K562 (cell line): Measurements from ENCODE around the gene PEX5. TPM values are rescaled to one million over a fixed set of nuclear protein-coding genes. Genes with fewer than 3 reads are reported as not detected.

Experiments
- ATAC-seq: fragments of 200-7000 bp; cut with Tn5 transposase; 3 replicates; pipeline ENCODE4 v1.9.1; 2020; ENCODE audit warnings: moderate library complexity
- BruUV-seq: library from RNA; stranded (reverse); fragments of 400-500 nt; replicated peaks from 2 replicates; lab custom pipeline; 2021; lab: Mats Ljungman, UMichigan
- CTCF ChIA-PET: fragments of 300-600 bp; formaldehyde crosslinking; extraction: SDS; loops from one replicate; lab custom pipeline; 2021; ENCODE audit warnings: low intra/inter-chr PET ratio; lab: Yijun Ruan, JAX
- POLR2A ChIA-PET: fragments of 300-600, 350-650 bp; sonication (Branson Sonifier 250); formaldehyde crosslinking; extraction: SDS; loops from one replicate; lab custom pipeline; 2021; ENCODE audit warnings: antibody characterized with exemption, inconsistent platforms; lab: Yijun Ruan, JAX
- DNase-seq, 4 experiments: peaks; one replicate each; pipeline versions ENCODE4 v3.0.0 to v3.0.0-alpha.2; 2011 to 2018; ENCODE audit warnings: low spot score in 3 of 4, mixed read lengths in 3 of 4; ENCODE audit errors: extremely low read depth in 1 of 4
- FAIRE-seq: peaks from 2 replicates; lab custom pipeline; 2011; peaks lifted over from hg19 to GRCh38; lab: Jason Lieb, UNC
- H2AFZ ChIP-seq: 2 replicates; pipeline ENCODE4 v1.6.0; 2011; ENCODE audit warnings: low read depth, low read length, control low read depth, inconsistent platforms
- H3K27ac ChIP-seq: fragments of 200-600 bp; 3 replicates; pipeline ENCODE4 v1.8.0; 2011; ENCODE audit warnings: low read depth, mild to moderate bottlenecking, control low read depth, inconsistent platforms, low read length, moderate library complexity, mixed read lengths; ENCODE audit errors: extremely low read depth
- H3K27me3 ChIP-seq, 2 experiments: fragments of 300-600 bp in 1 of 2; 2 replicates in 1 of 2; 3 replicates in 1 of 2; pipeline versions ENCODE4 v1.6.0 to v1.8.0; 2011; ENCODE audit warnings: inconsistent platforms in 2 of 2, low read length in 2 of 2, mild to moderate bottlenecking in 1 of 2, mixed read lengths in 1 of 2, moderate library complexity in 1 of 2; ENCODE audit not compliant: control insufficient read depth in 2 of 2, insufficient read depth in 2 of 2
- H3K36me3 ChIP-seq: fragments of 300-600 bp; 3 replicates; pipeline ENCODE4 v1.8.0; 2011; ENCODE audit warnings: mild to moderate bottlenecking, low read length, inconsistent platforms; ENCODE audit not compliant: control insufficient read depth, insufficient read depth
- H3K4me1 ChIP-seq, 2 experiments: fragments of 200-600 bp in 1 of 2; replicated peaks in 1 of 2; 2 replicates in 1 of 2; 3 replicates in 1 of 2; pipeline versions ENCODE4 v1.5.1 to v1.8.0; 2011; ENCODE audit warnings: inconsistent platforms in 2 of 2, low read length in 2 of 2, mild to moderate bottlenecking in 1 of 2, mixed read lengths in 1 of 2, moderate library complexity in 1 of 2; ENCODE audit not compliant: control insufficient read depth in 2 of 2, insufficient read depth in 2 of 2
- H3K4me2 ChIP-seq: 2 replicates; pipeline ENCODE4 v1.6.1; 2011; ENCODE audit warnings: low read length, control low read depth, inconsistent platforms, mixed read lengths; ENCODE audit not compliant: insufficient read depth
- H3K4me3 ChIP-seq: fragments of 200-600 bp; sonication (generic), shearing (Covaris generic); 2 replicates; pipeline ENCODE4 v1.5.1; 2016; ENCODE audit warnings: control low read depth, inconsistent platforms
- H3K79me2 ChIP-seq: fragments of 200-600 bp; 3 replicates; pipeline ENCODE4 v1.8.0; 2011; ENCODE audit warnings: low read length, inconsistent platforms; ENCODE audit not compliant: control insufficient read depth, insufficient read depth
- H3K9ac ChIP-seq, 2 experiments: 2 replicates each; pipeline versions ENCODE4 v1.6.0 to v1.6.1; 2011; ENCODE audit warnings: low read depth in 2 of 2, low read length in 2 of 2, control low read depth in 1 of 2, inconsistent platforms in 1 of 2, mild to moderate bottlenecking in 1 of 2, mixed read lengths in 1 of 2; ENCODE audit not compliant: insufficient read depth in 1 of 2
- H3K9me1 ChIP-seq: one replicate; pipeline ENCODE4 v1.6.0; 2011; ENCODE audit warnings: inconsistent platforms, mild to moderate bottlenecking, low read length, moderate library complexity; ENCODE audit not compliant: control insufficient read depth, insufficient read depth
- H3K9me3 ChIP-seq: replicated peaks from 2 replicates; pipeline ENCODE4 v1.5.1; 2011; ENCODE audit warnings: low read depth, low read length, inconsistent platforms; ENCODE audit not compliant: control insufficient read depth, insufficient read depth
- H4K20me1 ChIP-seq: replicated peaks from 2 replicates; pipeline ENCODE4 v1.6.1; 2011; ENCODE audit warnings: low read length, inconsistent platforms, mixed read lengths; ENCODE audit not compliant: control insufficient read depth, insufficient read depth
- ARID1B ChIP-seq: fragments of 450-650 bp; IDR thresholded peaks from 2 replicates; pipeline ENCODE4 v1.6.1; 2016; ENCODE audit warnings: antibody characterized with exemption, mild to moderate bottlenecking, inconsistent platforms
- DMBX1 ChIP-seq: fragments of 250-450 bp; sonication (Bioruptor Pico); IDR thresholded peaks from 2 replicates; pipeline ENCODE4 v1.8.0; 2022; ENCODE audit warnings: inconsistent platforms, mild to moderate bottlenecking, moderate library complexity, borderline replicate concordance
- ELF4 ChIP-seq: fragments of 450-650 bp; formaldehyde crosslinking; IDR thresholded peaks from 2 replicates; pipeline ENCODE4 v1.4.0; 2022; ENCODE audit warnings: missing genetic modification characterization
- NR2C2 ChIP-seq, 2 experiments: fragments of 200-800 bp in 1 of 2; sonication (Bioruptor generic) in 1 of 2; sonication (generic) in 1 of 2; formaldehyde crosslinking in 1 of 2; IDR thresholded peaks; 2 replicates each; pipeline versions ENCODE4 v1.6.1 to v1.8.0; 2016 to 2022; ENCODE audit warnings: mild to moderate bottlenecking in 1 of 2, missing compliant biosample characterization in 1 of 2, missing genetic modification characterization in 1 of 2, missing genetic modification reagents in 1 of 2
- NRF1 ChIP-seq, 2 experiments: fragments of 450-650 bp; IDR thresholded peaks in 1 of 2; conservative IDR thresholded peaks in 1 of 2; 2 replicates each; pipeline ENCODE4 v1.6.1; 2014; ENCODE audit warnings: mild to moderate bottlenecking in 2 of 2
- PYGO2 ChIP-seq: fragments of 450-650 bp; IDR thresholded peaks from 2 replicates; pipeline ENCODE4 v1.6.1; 2016; ENCODE audit warnings: mild to moderate bottlenecking, missing genetic modification characterization, moderate library complexity, missing compliant biosample characterization
- RNF2 ChIP-seq: sonication (generic); IDR thresholded peaks from 2 replicates; pipeline ENCODE4 v1.6.1; 2016
- RUNX1 ChIP-seq: sonication (generic); IDR thresholded peaks from 2 replicates; pipeline ENCODE4 v1.6.1; 2016; ENCODE audit warnings: antibody characterized with exemption, low read depth
- SETDB1 ChIP-seq: IDR thresholded peaks from one replicate; pipeline ENCODE4 v1.6.1; 2012; ENCODE audit warnings: low read length, control low read depth, inconsistent platforms
- SMC3 ChIP-seq: conservative IDR thresholded peaks from 2 replicates; pipeline ENCODE4 v1.6.1; 2011; ENCODE audit warnings: low read depth, low read length, improper control_type of control experiment; ENCODE audit not compliant: insufficient read depth
- SRF ChIP-seq, 2 experiments: fragments of 250-450, 450-650 bp in 1 of 2; sonication (Bioruptor Pico) in 1 of 2; sonication (generic) in 1 of 2; formaldehyde crosslinking; IDR thresholded peaks; 2 replicates each; pipeline versions ENCODE4 v1.5.0 to v1.5.1; 2020 to 2022; ENCODE audit warnings: mild to moderate bottlenecking in 1 of 2, missing genetic modification reagents in 1 of 2
- ZBTB8A ChIP-seq: fragments of 450-650 bp; IDR thresholded peaks from 2 replicates; pipeline ENCODE4 v1.6.1; 2018; ENCODE audit warnings: mild to moderate bottlenecking, moderate library complexity; ENCODE audit not compliant: partially characterized antibody
- ZNF23 ChIP-seq: fragments of 250-450 bp; sonication (Bioruptor Pico); IDR thresholded peaks from 2 replicates; pipeline ENCODE4 v1.4.0; 2020; ENCODE audit warnings: mild to moderate bottlenecking
- ZNF41 ChIP-seq: fragments of 250-450 bp; sonication (Bioruptor Pico); conservative IDR thresholded peaks from 2 replicates; pipeline ENCODE4 v1.4.0; 2020; ENCODE audit warnings: mild to moderate bottlenecking
- ZNF431 ChIP-seq: sonication (generic); formaldehyde crosslinking; IDR thresholded peaks from 2 replicates; pipeline ENCODE4 v1.8.0; 2022; ENCODE audit warnings: mild to moderate bottlenecking, missing genetic modification reagents
- WGBS: fragments of 100-300 bp; shearing (Covaris generic); methylation state at CpG from one replicate; pipeline ENCODE4 v1.1.6; 2016; ENCODE audit warnings: low coverage, mixed read lengths; ENCODE audit not compliant: insufficient coverage; ENCODE audit errors: missing lambda C conversion rate; 5-methylcytosine and 5-hydroxymethylcytosine counted together
- in situ Hi-C: fragments of 300-500 bp; cut with MboI; formaldehyde crosslinking; loops from 4 replicates; pipeline ENCODE4 v1.15.0; 2018; ENCODE audit warnings: inconsistent platforms, mixed read lengths
- intact Hi-C: fragments of 100-400 bp; cut with micrococcal nuclease; formaldehyde crosslinking; loops from 2 replicates; pipeline ENCODE4 v1.14.2; 2022
- polyA plus RNA-seq, 8 experiments: library from polyadenylated mRNA; depleted of rRNA in 4 of 8; stranded (reverse) in 5 of 8; unstranded in 3 of 8; fragments of >200 nt; fragmentation: Nextera tagmentation in 2 of 8; fragmentation: Illumina TruSeq in 1 of 8; extraction: Ambion mirVana in 2 of 8; extraction: Trizol in 1 of 8; gene quantifications; 2 replicates each; pipeline versions ENCODE4 v1.2.1 to v1.2.3, GENCODE V29; 2011 to 2014; ENCODE audit warnings: inconsistent platforms in 1 of 8, missing spikeins in 1 of 8
- total RNA-seq, 7 experiments: library from RNA; depleted of rRNA in 6 of 7; stranded (reverse); fragments of >200 nt in 6 of 7; fragmentation: Illumina TruSeq in 2 of 7; extraction: Trizol in 2 of 7; gene quantifications; 2 replicates each; pipeline versions ENCODE4 v1.2.1 to v1.2.3, GENCODE V29; 2011 to 2021; ENCODE audit warnings: low replicate concordance in 1 of 7

Gene PEX5
- total and polyA plus RNA-seq, 9 of the 15 experiments (the other 6 are each of a cell fraction or from before 2014, with no cell fraction given): 1.4 to 26.1 (median 14.0) TPM

- TF ChIP-seq PYGO2 (tag): no peak
- TF ChIP-seq SRF (CRISPR knock-in tag; IDR thresholded peaks at IDR 0.05): no peak
- no peak for TF ChIP-seq ZNF431 (CRISPR knock-in tag)
Observed at GRCh38 chr12:7169951-7170350, 19.5 kb upstream of the PEX5 start (continued).

GRCh38 chr12:7171854-7172253 lies 17.6 kb upstream of the PEX5 start:
- Histone ChIP-seq H3K36me3 (no peaks in the 10 kb centered on the region), H3K9ac (no peak overlapping the region), H3K27me3 (no peaks in the 10 kb centered on the region; a peak in 1 of 5 replicates), H3K4me3 (no peak overlapping the region)
- intact Hi-C loops: no loop called here
- TF ChIP-seq RUNX1 (no peak), ZBTB8A (no peak)
- TF ChIP-seq, all 486 proteins: peak for 0
- Histone ChIP-seq H4K20me1 (no peaks in the 10 kb centered on the region), H3K79me2 (no peaks in the 10 kb centered on the region), H3K27ac (no peak overlapping the region), H3K4me1 (no peaks in the 10 kb centered on the region), H2AFZ (no peak overlapping the region), H3K9me1 (no peaks in the 10 kb centered on the region), H3K9me3 (no peaks in the 10 kb centered on the region; the same call in 1 of the 2 replicates), H3K4me2 (no peak overlapping the region)
- in situ Hi-C loops: no loop called here
- ATAC-seq: no peak
- WGBS: 0% methylated on average over 1 of the region's 1 CpG
- BruUV-seq: no TSS peak
- DNase-seq: no peak
- no peak for FAIRE-seq
- ChIA-PET CTCF (no interaction called here), POLR2A (no interaction called here)

- no peak for DNase-seq
- Histone ChIP-seq H3K36me3 (no peaks in the 10 kb centered on the region), H4K20me1 (no peaks in the 10 kb centered on the region), H3K79me2 (no peaks in the 10 kb centered on the region), H3K9me1 (no peaks in the 10 kb centered on the region), H3K9me3 (no peaks in the 10 kb centered on the region; the same call in 1 of the 2 replicates), H3K4me3 (no peak overlapping the region), H3K4me1 (no peaks in the 10 kb centered on the region), H3K4me2 (no peak overlapping the region), H2AFZ (no peak overlapping the region), H3K27me3 (no peaks in the 10 kb centered on the region; a peak in 1 of 5 replicates), H3K27ac (no peak overlapping the region), H3K9ac (no peak overlapping the region)
- in situ Hi-C loops (no loop called here), intact Hi-C loops (no loop called here)
- ATAC-seq: no peak
- POLR2A ChIA-PET: no interaction called here
- FAIRE-seq: no peak
- CTCF ChIA-PET: no interaction called here
- no TSS peak for BruUV-seq
- TF ChIP-seq ELF4 (CRISPR knock-in tag): no peak
- TF ChIP-seq ZNF23 (CRISPR knock-in tag): no peak
- TF ChIP-seq NRF1 (conservative IDR thresholded peaks at IDR 0.05 in 1 of 2, IDR thresholded peaks at IDR 0.05 in 1 of 2): no peak
- no peak for TF ChIP-seq DMBX1
- no peak for TF ChIP-seq ZNF41 (CRISPR knock-in tag)
- no peak for TF ChIP-seq SMC3
- TF ChIP-seq ARID1B: no peak
- TF ChIP-seq NR2C2 (CRISPR knock-in tag; IDR thresholded peaks at IDR 0.05): no peak
- TF ChIP-seq NR2C2 (tag; IDR thresholded peaks at IDR 0.05): no peak
- no peak for TF ChIP-seq SETDB1
- no peak for TF ChIP-seq RNF2
Observed at GRCh38 chr12:7175493-7175892, 14.0 kb upstream of the PEX5 start.
